Natural killer cell (primary cell): Measurements from ENCODE around the gene CIAO3. TPM values are rescaled to one million over a fixed set of nuclear protein-coding genes. Genes with fewer than 3 reads are reported as not detected.
"Not testable (repeated sequence)": the region's sequence is repeated elsewhere in the genome, so short reads cannot be mapped to it uniquely, and the experiment has no call there.

Experiments
- ATAC-seq, 3 donors: fragments of 150-1000 bp in 2 of 3; fragments of 200-7000 bp in 1 of 3; cut with Tn5 transposase; 1 replicate in 1 of 3; 2 replicates in 2 of 3; pipeline ENCODE4 v1.10.0; 2021; ENCODE audit warnings: mild to moderate bottlenecking in 2 of 3, moderate library complexity in 2 of 3
- DNase-seq, 2 donors: peaks; one replicate each; pipeline versions ENCODE4 v3.0.0 to v3.0.0-alpha.2; 2013 to 2021; ENCODE audit warnings: mixed read lengths in 1 of 2
- H3K27ac ChIP-seq: one replicate; pipeline ENCODE4 v1.5.1; 2013; ENCODE audit warnings: mild to moderate bottlenecking, low read length
- H3K27me3 ChIP-seq: one replicate; pipeline ENCODE4 v1.6.1; 2013; ENCODE audit warnings: low read length; ENCODE audit not compliant: control insufficient read depth, insufficient read depth
- H3K36me3 ChIP-seq: one replicate; pipeline ENCODE4 v1.6.1; 2013; ENCODE audit warnings: low read length; ENCODE audit not compliant: control insufficient read depth, insufficient read depth
- H3K4me1 ChIP-seq: one replicate; pipeline ENCODE4 v1.6.1; 2013; ENCODE audit warnings: low read length; ENCODE audit not compliant: control insufficient read depth, insufficient read depth
- H3K4me3 ChIP-seq: one replicate; pipeline ENCODE4 v1.5.1; 2013; ENCODE audit warnings: low read length
- H3K9me3 ChIP-seq: one replicate; pipeline ENCODE4 v1.6.1; 2013; ENCODE audit warnings: low read length; ENCODE audit not compliant: control insufficient read depth, insufficient read depth
- H3K27ac Mint-ChIP-seq, 2 donors: one replicate each; pipeline ENCODE4 v1.8.0; 2022; ENCODE audit warnings: mild to moderate bottlenecking in 2 of 2, mixed read lengths in 2 of 2, moderate library complexity in 1 of 2
- H3K27me3 Mint-ChIP-seq, 2 donors: one replicate each; pipeline ENCODE4 v1.8.0; 2022; ENCODE audit warnings: low read depth in 2 of 2, mixed read lengths in 2 of 2
- H3K36me3 Mint-ChIP-seq: one replicate; pipeline ENCODE4 v1.8.0; 2022; ENCODE audit warnings: mixed read lengths
- H3K4me1 Mint-ChIP-seq, 2 donors: one replicate each; pipeline ENCODE4 v1.8.0; 2022; ENCODE audit warnings: mixed read lengths in 2 of 2
- H3K4me3 Mint-ChIP-seq: one replicate; pipeline ENCODE4 v1.8.0; 2022; ENCODE audit warnings: mild to moderate bottlenecking, moderate library complexity, mixed read lengths
- H3K9me3 Mint-ChIP-seq, 2 donors: one replicate each; pipeline ENCODE4 v1.8.0; 2022; ENCODE audit warnings: mixed read lengths in 2 of 2
- WGBS: methylation state at CpG from one replicate; pipeline ENCODE4 v1.1.7; 2013; ENCODE audit warnings: missing lambda C conversion rate; ENCODE audit not compliant: insufficient coverage; 5-methylcytosine and 5-hydroxymethylcytosine counted together
- intact Hi-C: fragments of 100-400 bp; cut with micrococcal nuclease; formaldehyde crosslinking; loops from one replicate; pipeline ENCODE4 v1.14.2; 2022
- total RNA-seq, 4 donors: library from RNA; stranded (reverse); fragments of 120-200 nt in 1 of 4; gene quantifications; one replicate each; pipeline versions ENCODE4 v1.2.3 to v1.2.4, GENCODE V29; 2013 to 2022
- TF ChIP-seq, protein P1 (sequence below): fragments of 200-600 bp; IDR thresholded peaks from one replicate; pipeline ENCODE4 v1.8.0; 2022; ENCODE audit warnings: antibody characterized with exemption

Gene CIAO3
- total RNA-seq, 3 donors from 2014 or later (not counting 1 experiment from before 2014, with no cell fraction given): 36.9 to 39.8 (median 37.5) TPM

DNA sequence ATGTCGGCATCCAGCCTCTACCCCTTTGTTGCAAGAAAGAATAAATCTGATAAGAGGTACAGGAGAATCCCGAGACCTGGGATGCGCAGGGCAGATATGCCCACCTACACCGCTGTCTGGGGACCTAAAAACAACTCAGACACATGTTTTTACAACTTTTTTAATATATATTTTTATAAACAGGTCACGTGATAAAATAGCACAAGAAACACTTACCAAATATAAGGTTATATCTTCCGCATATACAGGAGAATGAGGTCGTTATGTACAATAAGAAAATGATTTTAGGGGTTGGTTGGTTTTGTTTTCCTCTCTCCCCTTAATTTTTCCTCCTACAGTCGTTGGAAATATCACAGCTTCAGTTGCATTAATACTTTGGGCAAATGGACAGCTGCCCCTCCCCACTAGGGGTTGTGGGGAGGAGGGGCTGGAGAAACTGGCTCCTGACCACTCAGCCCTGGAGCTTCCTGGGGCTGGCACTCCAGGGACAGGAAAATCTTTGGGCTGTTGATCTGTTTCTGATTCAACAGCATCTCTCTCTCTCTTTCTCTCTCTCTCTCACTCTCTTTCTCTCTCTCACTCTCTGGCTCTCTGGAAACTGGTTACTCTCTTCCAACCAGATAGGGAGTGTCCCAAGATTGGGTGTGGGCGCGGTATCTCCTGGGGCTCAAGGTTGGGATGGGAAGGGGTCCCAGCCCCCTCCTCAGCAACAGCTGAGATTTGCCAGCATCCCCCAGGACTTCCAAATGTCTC, 48.3 kb downstream of the CIAO3 start:
- WGBS: 81% methylated on average over 4 of the region's 10 CpGs
- Mint-ChIP-seq H3K4me1 (peaks cover 10 to 21% of the 10 kb centered on the region in 2 donors), H3K4me3 (peak overlapping the region; percentile 18), H3K27ac (no peak overlapping the region), H3K9me3 (no peaks in the 10 kb centered on the region), H3K27me3 (peaks cover 0 to 14% of the 10 kb centered on the region in 2 donors), H3K36me3 (no peaks in the 10 kb centered on the region)
- H3K27me3 ChIP-seq: peaks cover 30% of the 10 kb centered on the region
- H3K9me3 ChIP-seq: no peaks in the 10 kb centered on the region
- DNase-seq (no peak), ATAC-seq (no peak)
- TF ChIP-seq, protein P1, sequence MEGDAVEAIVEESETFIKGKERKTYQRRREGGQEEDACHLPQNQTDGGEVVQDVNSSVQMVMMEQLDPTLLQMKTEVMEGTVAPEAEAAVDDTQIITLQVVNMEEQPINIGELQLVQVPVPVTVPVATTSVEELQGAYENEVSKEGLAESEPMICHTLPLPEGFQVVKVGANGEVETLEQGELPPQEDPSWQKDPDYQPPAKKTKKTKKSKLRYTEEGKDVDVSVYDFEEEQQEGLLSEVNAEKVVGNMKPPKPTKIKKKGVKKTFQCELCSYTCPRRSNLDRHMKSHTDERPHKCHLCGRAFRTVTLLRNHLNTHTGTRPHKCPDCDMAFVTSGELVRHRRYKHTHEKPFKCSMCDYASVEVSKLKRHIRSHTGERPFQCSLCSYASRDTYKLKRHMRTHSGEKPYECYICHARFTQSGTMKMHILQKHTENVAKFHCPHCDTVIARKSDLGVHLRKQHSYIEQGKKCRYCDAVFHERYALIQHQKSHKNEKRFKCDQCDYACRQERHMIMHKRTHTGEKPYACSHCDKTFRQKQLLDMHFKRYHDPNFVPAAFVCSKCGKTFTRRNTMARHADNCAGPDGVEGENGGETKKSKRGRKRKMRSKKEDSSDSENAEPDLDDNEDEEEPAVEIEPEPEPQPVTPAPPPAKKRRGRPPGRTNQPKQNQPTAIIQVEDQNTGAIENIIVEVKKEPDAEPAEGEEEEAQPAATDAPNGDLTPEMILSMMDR: no peak
- peaks cover 43% of the 10 kb centered on the region for H3K4me1 ChIP-seq
- intact Hi-C loops: no loop called here
- no peak overlapping the region for H3K4me3 ChIP-seq
- H3K27ac ChIP-seq: no peak overlapping the region
- H3K36me3 ChIP-seq: no peaks in the 10 kb centered on the region

DNA sequence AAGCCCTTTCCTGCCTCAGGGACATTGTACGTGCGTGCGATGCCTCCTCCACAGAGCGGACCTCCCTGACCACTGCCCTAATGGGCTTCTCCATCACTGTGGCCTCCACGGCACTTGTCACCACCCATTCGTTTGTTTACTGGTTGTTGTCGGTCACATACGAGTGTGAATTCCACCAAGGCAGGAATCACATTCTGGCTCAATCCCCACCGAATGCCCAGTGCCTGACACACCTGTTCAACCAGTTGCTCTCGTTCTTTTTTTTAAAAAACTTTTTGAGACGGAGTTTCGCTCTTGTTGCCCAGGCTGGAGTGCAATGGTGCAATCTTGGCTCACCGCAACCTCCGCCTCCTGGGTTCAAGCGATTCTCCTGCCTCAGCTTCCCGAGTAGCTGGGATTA, 49.6 kb downstream of the CIAO3 start:
- H3K9me3 ChIP-seq, H3K36me3 ChIP-seq, intact Hi-C loops, DNase-seq, H3K9me3 Mint-ChIP-seq, H3K36me3 Mint-ChIP-seq, H3K4me3 ChIP-seq, ATAC-seq, H3K27ac ChIP-seq: not testable (repeated sequence)
- peaks cover 21% of the 10 kb centered on the region for H3K27me3 ChIP-seq
- WGBS: 93% methylated on average over 15 of the region's 16 CpGs
- H3K4me3 Mint-ChIP-seq: peak overlapping the region; percentile 53
- H3K27ac Mint-ChIP-seq: peak overlapping the region in 1 of 2 donors; percentile 87
- peaks cover 0 to 11% of the 10 kb centered on the region in 2 donors for H3K27me3 Mint-ChIP-seq
- peaks cover 10 to 22% of the 10 kb centered on the region in 2 donors for H3K4me1 Mint-ChIP-seq
- H3K4me1 ChIP-seq: peaks cover 42% of the 10 kb centered on the region

GRCh38 chr16:689175-689897, 51.5 kb downstream of the CIAO3 start:
- H3K27ac Mint-ChIP-seq: peak overlapping the region; percentile 83 to 87
- H3K9me3 Mint-ChIP-seq: no peaks in the 10 kb centered on the region
- ATAC-seq: no peak
- peaks cover 42% of the 10 kb centered on the region for H3K4me1 ChIP-seq
- intact Hi-C loops: no loop called here
- H3K9me3 ChIP-seq: no peaks in the 10 kb centered on the region
- peaks cover 4% of the 10 kb centered on the region for H3K36me3 ChIP-seq
- peak overlapping the region; percentile 56 for H3K4me3 ChIP-seq
- peaks cover 6% of the 10 kb centered on the region for H3K27me3 ChIP-seq
- H3K27me3 Mint-ChIP-seq: peaks cover 0 to 8% of the 10 kb centered on the region in 2 donors
- TF ChIP-seq, protein P1: no peak
- peak overlapping the region; percentile 92 for H3K4me3 Mint-ChIP-seq
- no peak for DNase-seq
- peaks cover 6 to 24% of the 10 kb centered on the region in 2 donors for H3K4me1 Mint-ChIP-seq
- no peaks in the 10 kb centered on the region for H3K36me3 Mint-ChIP-seq
- 87% methylated on average over 26 of the region's 26 CpGs for WGBS
- H3K27ac ChIP-seq: peak overlapping the region; percentile 67

DNA sequence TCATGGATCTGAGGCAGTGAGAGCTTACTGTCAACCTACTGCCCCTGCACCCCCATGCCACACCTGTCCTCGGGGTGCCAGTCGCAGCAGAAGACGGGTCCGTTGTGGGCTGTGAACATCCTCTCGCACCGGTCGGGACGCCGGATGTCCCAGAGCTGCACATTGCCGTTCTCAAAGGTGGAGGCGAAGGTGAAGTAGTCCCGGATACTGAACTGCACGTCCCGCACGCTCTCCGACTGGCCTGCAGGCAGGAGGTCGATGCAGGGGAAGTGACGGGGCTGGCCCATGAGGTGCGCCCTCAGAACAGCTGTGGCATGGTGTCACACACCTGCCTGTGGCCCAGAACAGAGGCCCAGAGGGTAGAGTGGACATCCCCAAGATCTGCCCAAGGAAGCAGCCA, 53.3 kb downstream of the CIAO3 start:
- peaks cover 0 to 3% of the 10 kb centered on the region in 2 donors for H3K27me3 Mint-ChIP-seq
- ATAC-seq (no peak), DNase-seq (no peak)
- no peak overlapping the region for H3K27ac Mint-ChIP-seq
- TF ChIP-seq, protein P1: no peak
- Histone ChIP-seq H3K4me1 (peaks cover 54% of the 10 kb centered on the region), H3K27ac (no peak overlapping the region), H3K36me3 (peaks cover 8% of the 10 kb centered on the region), H3K9me3 (no peaks in the 10 kb centered on the region), H3K27me3 (peaks cover 2% of the 10 kb centered on the region), H3K4me3 (no peak overlapping the region)
- 92% methylated on average over 19 of the region's 19 CpGs for WGBS
- no peaks in the 10 kb centered on the region for H3K9me3 Mint-ChIP-seq
- H3K4me1 Mint-ChIP-seq: peaks cover 6 to 32% of the 10 kb centered on the region in 2 donors
- intact Hi-C loops: no loop called here
- no peaks in the 10 kb centered on the region for H3K36me3 Mint-ChIP-seq
- H3K4me3 Mint-ChIP-seq: no peak overlapping the region
